GM12878 (cell line): Measurements from ENCODE around the gene ARHGAP12. TPM values are rescaled to one million over a fixed set of nuclear protein-coding genes. Genes with fewer than 3 reads are reported as not detected.

Experiments
- ATAC-seq: fragments of 200-7000 bp; cut with Tn5 transposase; 3 replicates; pipeline ENCODE4 v1.9.1; 2020; ENCODE audit warnings: mild to moderate bottlenecking, moderate library complexity
- BruUV-seq: library from RNA; stranded (reverse); fragments of 400-500 nt; replicated peaks from 2 replicates; lab custom pipeline; 2021; lab: Mats Ljungman, UMichigan
- CTCF ChIA-PET: fragments of 300-600 bp; sonication (Branson Sonifier 250); formaldehyde crosslinking; extraction: SDS; loops from one replicate; lab custom pipeline; 2021; ENCODE audit warnings: inconsistent platforms; lab: Yijun Ruan, JAX
- POLR2A ChIA-PET: fragments of 350-600 bp; formaldehyde crosslinking; extraction: SDS; loops from one replicate; lab custom pipeline; 2021; ENCODE audit warnings: inconsistent platforms; lab: Charles Lee
- RAD21 ChIA-PET: fragments of 300-600 bp; sonication (Branson Sonifier 250); formaldehyde crosslinking; loops from one replicate; lab custom pipeline; 2023; ENCODE audit warnings: antibody characterized with exemption; ENCODE audit not compliant: unreplicated experiment; lab: Charles Lee
- SMC1A ChIA-PET: fragments of 300-600 bp; sonication (Branson Sonifier 250); formaldehyde crosslinking; loops from one replicate; lab custom pipeline; 2023; ENCODE audit not compliant: unreplicated experiment, uncharacterized antibody; lab: Charles Lee
- DNase-seq: peaks from one replicate; pipeline ENCODE4 v3.0.0-alpha.2; 2011; ENCODE audit warnings: low read depth, low spot score
- FAIRE-seq: peaks from 3 replicates; lab custom pipeline; 2011; peaks lifted over from hg19 to GRCh38; lab: Jason Lieb, UNC
- H2AFZ ChIP-seq: 2 replicates; pipeline ENCODE4 v1.6.0; 2011; ENCODE audit warnings: low read depth, low read length, control low read depth; ENCODE audit not compliant: control insufficient read depth
- H3K27ac ChIP-seq: 2 replicates; pipeline ENCODE4 v1.5.1; 2011; ENCODE audit warnings: control low read depth; ENCODE audit not compliant: control insufficient read depth, insufficient read depth
- H3K27me3 ChIP-seq, 2 experiments: replicated peaks in 1 of 2; 2 replicates each; pipeline versions ENCODE4 v1.6.0 to v1.6.1; 2011; ENCODE audit warnings: low read length in 1 of 2; ENCODE audit not compliant: control insufficient read depth in 2 of 2, insufficient read depth in 2 of 2
- H3K36me3 ChIP-seq, 2 experiments: 2 replicates each; pipeline ENCODE4 v1.5.1; 2011; ENCODE audit warnings: low read length in 1 of 2; ENCODE audit not compliant: control insufficient read depth in 2 of 2, insufficient read depth in 2 of 2
- H3K4me1 ChIP-seq: 2 replicates; pipeline ENCODE4 v1.6.1; 2011; ENCODE audit warnings: mild to moderate bottlenecking, low read length, moderate library complexity, mixed read lengths; ENCODE audit not compliant: control insufficient read depth, insufficient read depth
- H3K4me2 ChIP-seq: 2 replicates; pipeline ENCODE4 v1.6.0; 2011; ENCODE audit warnings: control low read depth; ENCODE audit not compliant: control insufficient read depth, insufficient read depth
- H3K4me3 ChIP-seq: fragments of 200-600 bp; sonication (generic); 2 replicates; pipeline ENCODE4 v1.5.1; 2016
- H3K79me2 ChIP-seq: 2 replicates; pipeline ENCODE4 v1.6.0; 2011; ENCODE audit warnings: low read length; ENCODE audit not compliant: control insufficient read depth, insufficient read depth
- H3K9ac ChIP-seq: 2 replicates; pipeline ENCODE4 v1.8.0; 2011; ENCODE audit warnings: low read length, control low read depth, mixed read lengths; ENCODE audit not compliant: control insufficient read depth, insufficient read depth
- H3K9me3 ChIP-seq: replicated peaks from 3 replicates; pipeline ENCODE4 v1.5.1; 2011; ENCODE audit warnings: mild to moderate bottlenecking, low read length; ENCODE audit not compliant: control insufficient read depth, insufficient read depth
- H4K20me1 ChIP-seq: 2 replicates; pipeline ENCODE4 v1.6.0; 2011; ENCODE audit not compliant: control insufficient read depth, insufficient read depth
- ATF7 ChIP-seq: fragments of 450-650 bp; IDR thresholded peaks from 2 replicates; pipeline ENCODE4 v1.6.1; 2016; ENCODE audit warnings: low read depth, mild to moderate bottlenecking
- CHD1 ChIP-seq: IDR thresholded peaks from 2 replicates; pipeline ENCODE4 v1.6.1; 2012; ENCODE audit warnings: low read depth, low read length, improper control_type of control experiment
- EED ChIP-seq: sonication (generic); IDR thresholded peaks from 2 replicates; pipeline ENCODE4 v1.6.1; 2016; ENCODE audit warnings: antibody characterized with exemption, low read depth
- GABPA ChIP-seq: IDR thresholded peaks from 2 replicates; pipeline ENCODE4 v1.6.1; 2014; ENCODE audit warnings: antibody characterized with exemption, low read depth, mild to moderate bottlenecking, inconsistent platforms
- HDGF ChIP-seq: fragments of 450-650 bp; IDR thresholded peaks from 2 replicates; pipeline ENCODE4 v1.6.1; 2016; ENCODE audit warnings: antibody characterized with exemption
- KDM1A ChIP-seq: fragments of 200-600 bp; sonication (generic); IDR thresholded peaks from 2 replicates; pipeline ENCODE4 v1.6.1; 2016; ENCODE audit warnings: borderline replicate concordance
- LARP7 ChIP-seq: fragments of 450-650 bp; IDR thresholded peaks from 2 replicates; pipeline ENCODE4 v1.6.1; 2017; ENCODE audit warnings: mild to moderate bottlenecking
- NR2C1 ChIP-seq: fragments of 450-650 bp; IDR thresholded peaks from 2 replicates; pipeline ENCODE4 v1.6.1; 2017; ENCODE audit warnings: antibody characterized with exemption, mild to moderate bottlenecking, moderate library complexity
- RUNX3 ChIP-seq: IDR thresholded peaks from 2 replicates; pipeline ENCODE4 v1.6.1; 2012; ENCODE audit warnings: low read length, inconsistent platforms
- SUPT20H ChIP-seq: IDR thresholded peaks from 2 replicates; pipeline ENCODE4 v1.6.1; 2011; ENCODE audit warnings: low read depth, mild to moderate bottlenecking, low read length, moderate library complexity, borderline replicate concordance; ENCODE audit not compliant: control insufficient read depth
- TARDBP ChIP-seq: IDR thresholded peaks from 2 replicates; pipeline ENCODE4 v1.6.1; 2016; ENCODE audit warnings: borderline replicate concordance
- TCF12 ChIP-seq: IDR thresholded peaks from 2 replicates; pipeline ENCODE4 v1.6.1; 2011; ENCODE audit warnings: low read depth, mild to moderate bottlenecking, low read length
- TCF7 ChIP-seq: IDR thresholded peaks from 2 replicates; pipeline ENCODE4 v1.6.1; 2014; ENCODE audit warnings: antibody characterized with exemption, borderline replicate concordance
- ZNF217 ChIP-seq: fragments of 450-650 bp; IDR thresholded peaks from 2 replicates; pipeline ENCODE4 v1.6.1; 2017; ENCODE audit warnings: antibody characterized with exemption, mild to moderate bottlenecking
- ZNF384 ChIP-seq: IDR thresholded peaks from 2 replicates; pipeline ENCODE4 v1.6.1; 2012; ENCODE audit warnings: low read depth, mild to moderate bottlenecking, low read length, improper control_type of control experiment, borderline replicate concordance
- WGBS: methylation state at CpG from one replicate; pipeline ENCODE4 v1.1.6; 2016; ENCODE audit warnings: low lambda C conversion rate; ENCODE audit not compliant: insufficient replicate concordance, insufficient coverage; ENCODE audit errors: missing lambda C conversion rate; 5-methylcytosine and 5-hydroxymethylcytosine counted together
- in situ Hi-C: fragments of 300-500 bp; cut with MboI; formaldehyde crosslinking; loops from 9 replicates; pipeline ENCODE4 v1.14.3; 2018; ENCODE audit warnings: mixed read lengths
- intact Hi-C: fragments of 100-400 bp; cut with micrococcal nuclease; formaldehyde crosslinking; loops from one replicate; pipeline ENCODE4 v1.14.2; 2022; ENCODE audit not compliant: unreplicated experiment
- polyA plus RNA-seq, 11 experiments: library from polyadenylated mRNA; depleted of rRNA in 4 of 11; unstranded in 6 of 11; stranded (reverse) in 5 of 11; fragments of >200 nt; fragmentation: Nextera tagmentation in 4 of 11; fragmentation: Illumina TruSeq in 1 of 11; extraction: Ambion mirVana in 4 of 11; extraction: Trizol in 1 of 11; gene quantifications; 1 replicate in 1 of 11; 2 replicates in 10 of 11; pipeline versions ENCODE4 v1.2.1 to v1.2.3, GENCODE V29; 2011 to 2016; ENCODE audit warnings: inconsistent platforms in 2 of 11, missing spikeins in 2 of 11, low read depth in 1 of 11
- total RNA-seq, 4 experiments: library from RNA; depleted of rRNA in 3 of 4; stranded (reverse); fragments of >200 nt in 3 of 4; fragmentation: Illumina TruSeq in 1 of 4; extraction: Trizol in 1 of 4; gene quantifications; 2 replicates each; pipeline versions ENCODE4 v1.2.1 to v1.2.3, GENCODE V29; 2013 to 2021
- TF ChIP-seq, protein P1 (sequence below): IDR thresholded peaks from 2 replicates; pipeline ENCODE4 v1.6.1; 2012; ENCODE audit warnings: low read depth, low read length, improper control_type of control experiment
- TF ChIP-seq, protein P2 (sequence below): IDR thresholded peaks from 2 replicates; pipeline ENCODE4 v1.6.1; 2012; ENCODE audit warnings: low read depth, low read length, improper control_type of control experiment
- TF ChIP-seq, protein P3 (sequence below): fragments of 450-650 bp; IDR thresholded peaks from 2 replicates; pipeline ENCODE4 v1.6.1; 2017; ENCODE audit warnings: mild to moderate bottlenecking, moderate library complexity
- TF ChIP-seq, protein P4 (sequence below): IDR thresholded peaks from 2 replicates; pipeline ENCODE4 v1.6.1; 2012; ENCODE audit warnings: low read depth, low read length, improper control_type of control experiment

ARHGAP12 gene
- total and polyA plus RNA-seq, 10 of the 15 experiments (the other 5 are each of a cell fraction or from before 2014, with no cell fraction given) = 5.4 to 15.6 (median 8.5) TPM

DNA sequence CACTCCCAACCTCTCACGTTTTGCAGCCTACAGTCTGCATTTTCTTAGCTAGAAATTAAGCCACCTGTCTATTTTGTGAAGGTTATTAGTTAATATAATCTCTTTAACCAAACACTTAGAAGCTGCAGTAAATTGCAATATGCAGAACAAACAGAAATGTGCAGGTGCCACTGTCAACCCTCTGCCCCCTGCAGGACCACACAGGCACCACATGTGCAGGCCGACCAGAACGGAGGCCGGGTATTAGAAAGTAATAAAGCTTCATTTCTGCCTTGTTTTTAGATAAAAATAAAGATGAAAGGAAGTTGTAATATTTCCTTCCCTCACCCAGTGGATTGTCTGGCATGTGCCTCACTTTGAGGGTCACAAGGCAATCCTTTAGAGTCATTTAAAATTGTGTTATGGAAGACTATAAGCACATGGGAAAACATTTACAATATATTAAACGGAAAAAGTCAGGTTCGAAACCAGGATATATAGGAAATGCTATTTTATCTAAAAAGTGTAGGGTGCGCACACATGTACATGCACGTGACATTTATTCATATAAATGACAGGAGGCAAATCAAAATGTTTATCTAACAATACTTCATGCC, 158.2 kb downstream of the ARHGAP12 start:
- H2AFZ ChIP-seq = no peak overlapping the region; the same call in 1 of the 2 replicates
- H3K4me2 ChIP-seq = no peak overlapping the region
- H3K79me2 ChIP-seq = no peaks in the 10 kb centered on the region
- H3K27ac ChIP-seq = no peak overlapping the region
- WGBS = 41% methylated on average over 8 of the region's 8 CpGs
- no peaks in the 10 kb centered on the region for H3K36me3 ChIP-seq
- DNase-seq (no peak), ATAC-seq (peak; percentile 92), FAIRE-seq (peak; percentile 85)
- intact Hi-C loops (loop anchor here (1.0 to 10.0 kb wide), 4 partner anchors 62 to 1044 kb away; no protein-coding TSS in a partner anchor), in situ Hi-C loops (no loop called here)
- H3K4me1 ChIP-seq = no peaks in the 10 kb centered on the region
- no TSS peak for BruUV-seq
- ChIA-PET CTCF (interaction anchor here (0.7 to 3.5 kb wide), 24 partner anchors 9 to 1099 kb away, joined by 3 to 24 read pairs (median 4); no protein-coding TSS in a partner anchor), POLR2A (no interaction called here), RAD21 (interaction anchor here (0.7 to 2.1 kb wide), 12 partner anchors 16 to 1083 kb away, joined by 3 to 10 read pairs (median 4); no protein-coding TSS in a partner anchor), SMC1A (interaction anchor here (0.8 to 2.5 kb wide), 15 partner anchors 9 to 1018 kb away, joined by 3 to 13 read pairs (median 3); no protein-coding TSS in a partner anchor)
- no peak overlapping the region for H3K9ac ChIP-seq
- no peak overlapping the region for H3K4me3 ChIP-seq
- no peaks in the 10 kb centered on the region for H3K27me3 ChIP-seq
- H3K9me3 ChIP-seq = no peaks in the 10 kb centered on the region; the same call in 2 of the 3 replicates
- H4K20me1 ChIP-seq = no peaks in the 10 kb centered on the region
- no peak for TF ChIP-seq HDGF
- no peak for TF ChIP-seq CHD1
- TF ChIP-seq SUPT20H = no peak
- TF ChIP-seq, protein P1, sequence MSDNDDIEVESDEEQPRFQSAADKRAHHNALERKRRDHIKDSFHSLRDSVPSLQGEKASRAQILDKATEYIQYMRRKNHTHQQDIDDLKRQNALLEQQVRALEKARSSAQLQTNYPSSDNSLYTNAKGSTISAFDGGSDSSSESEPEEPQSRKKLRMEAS = 0 out of 2 replicates have a peak, but pooled peaks have one; percentile 42
- TF ChIP-seq NR2C1 = no peak
- TF ChIP-seq, protein P2, sequence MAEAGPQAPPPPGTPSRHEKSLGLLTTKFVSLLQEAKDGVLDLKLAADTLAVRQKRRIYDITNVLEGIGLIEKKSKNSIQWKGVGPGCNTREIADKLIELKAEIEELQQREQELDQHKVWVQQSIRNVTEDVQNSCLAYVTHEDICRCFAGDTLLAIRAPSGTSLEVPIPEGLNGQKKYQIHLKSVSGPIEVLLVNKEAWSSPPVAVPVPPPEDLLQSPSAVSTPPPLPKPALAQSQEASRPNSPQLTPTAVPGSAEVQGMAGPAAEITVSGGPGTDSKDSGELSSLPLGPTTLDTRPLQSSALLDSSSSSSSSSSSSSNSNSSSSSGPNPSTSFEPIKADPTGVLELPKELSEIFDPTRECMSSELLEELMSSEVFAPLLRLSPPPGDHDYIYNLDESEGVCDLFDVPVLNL = no peak
- TF ChIP-seq ATF7 = no peak
- no peak for TF ChIP-seq GABPA
- no peak for TF ChIP-seq TARDBP
- no peak for TF ChIP-seq TCF7
- no peak for TF ChIP-seq ZNF384
- TF ChIP-seq RUNX3 = no peak
- TF ChIP-seq LARP7 = no peak
- TF ChIP-seq, protein P3, sequence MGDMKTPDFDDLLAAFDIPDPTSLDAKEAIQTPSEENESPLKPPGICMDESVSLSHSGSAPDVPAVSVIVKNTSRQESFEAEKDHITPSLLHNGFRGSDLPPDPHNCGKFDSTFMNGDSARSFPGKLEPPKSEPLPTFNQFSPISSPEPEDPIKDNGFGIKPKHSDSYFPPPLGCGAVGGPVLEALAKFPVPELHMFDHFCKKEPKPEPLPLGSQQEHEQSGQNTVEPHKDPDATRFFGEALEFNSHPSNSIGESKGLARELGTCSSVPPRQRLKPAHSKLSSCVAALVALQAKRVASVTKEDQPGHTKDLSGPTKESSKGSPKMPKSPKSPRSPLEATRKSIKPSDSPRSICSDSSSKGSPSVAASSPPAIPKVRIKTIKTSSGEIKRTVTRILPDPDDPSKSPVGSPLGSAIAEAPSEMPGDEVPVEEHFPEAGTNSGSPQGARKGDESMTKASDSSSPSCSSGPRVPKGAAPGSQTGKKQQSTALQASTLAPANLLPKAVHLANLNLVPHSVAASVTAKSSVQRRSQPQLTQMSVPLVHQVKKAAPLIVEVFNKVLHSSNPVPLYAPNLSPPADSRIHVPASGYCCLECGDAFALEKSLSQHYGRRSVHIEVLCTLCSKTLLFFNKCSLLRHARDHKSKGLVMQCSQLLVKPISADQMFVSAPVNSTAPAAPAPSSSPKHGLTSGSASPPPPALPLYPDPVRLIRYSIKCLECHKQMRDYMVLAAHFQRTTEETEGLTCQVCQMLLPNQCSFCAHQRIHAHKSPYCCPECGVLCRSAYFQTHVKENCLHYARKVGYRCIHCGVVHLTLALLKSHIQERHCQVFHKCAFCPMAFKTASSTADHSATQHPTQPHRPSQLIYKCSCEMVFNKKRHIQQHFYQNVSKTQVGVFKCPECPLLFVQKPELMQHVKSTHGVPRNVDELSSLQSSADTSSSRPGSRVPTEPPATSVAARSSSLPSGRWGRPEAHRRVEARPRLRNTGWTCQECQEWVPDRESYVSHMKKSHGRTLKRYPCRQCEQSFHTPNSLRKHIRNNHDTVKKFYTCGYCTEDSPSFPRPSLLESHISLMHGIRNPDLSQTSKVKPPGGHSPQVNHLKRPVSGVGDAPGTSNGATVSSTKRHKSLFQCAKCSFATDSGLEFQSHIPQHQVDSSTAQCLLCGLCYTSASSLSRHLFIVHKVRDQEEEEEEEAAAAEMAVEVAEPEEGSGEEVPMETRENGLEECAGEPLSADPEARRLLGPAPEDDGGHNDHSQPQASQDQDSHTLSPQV = no peak
- TF ChIP-seq, protein P4, sequence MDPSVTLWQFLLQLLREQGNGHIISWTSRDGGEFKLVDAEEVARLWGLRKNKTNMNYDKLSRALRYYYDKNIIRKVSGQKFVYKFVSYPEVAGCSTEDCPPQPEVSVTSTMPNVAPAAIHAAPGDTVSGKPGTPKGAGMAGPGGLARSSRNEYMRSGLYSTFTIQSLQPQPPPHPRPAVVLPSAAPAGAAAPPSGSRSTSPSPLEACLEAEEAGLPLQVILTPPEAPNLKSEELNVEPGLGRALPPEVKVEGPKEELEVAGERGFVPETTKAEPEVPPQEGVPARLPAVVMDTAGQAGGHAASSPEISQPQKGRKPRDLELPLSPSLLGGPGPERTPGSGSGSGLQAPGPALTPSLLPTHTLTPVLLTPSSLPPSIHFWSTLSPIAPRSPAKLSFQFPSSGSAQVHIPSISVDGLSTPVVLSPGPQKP = no peak
- TF ChIP-seq ZNF217 = no peak
- TF ChIP-seq KDM1A = no peak
- TF ChIP-seq TCF12 = 0 out of 2 replicates have a peak, but pooled peaks have one; percentile 20
- no peak for TF ChIP-seq EED
